Ovary (tissue), 9 donors: ENCODE results near the gene SCN9A. TPM values are rescaled to one million over a fixed set of nuclear protein-coding genes. Genes with fewer than 3 reads are reported as not detected.

Experiments
- DNase-seq, 5 donors: peaks; one replicate each; pipeline ENCODE4 v3.0.0-alpha.2; 2019 to 2020
- H3K27ac ChIP-seq, 2 donors: fragments of 200-600 bp; one replicate each; pipeline versions ENCODE4 v1.5.1 to v1.8.0; 2019 to 2022
- H3K27me3 ChIP-seq: fragments of 200-600 bp; one replicate; pipeline ENCODE4 v1.8.0; 2022
- H3K36me3 ChIP-seq: fragments of 200-600 bp; sonication (generic); one replicate; pipeline ENCODE4 v1.5.1; 2019
- H3K4me1 ChIP-seq: one replicate; pipeline ENCODE4 v1.8.1; 2013; ENCODE audit warnings: mild to moderate bottlenecking, moderate library complexity; ENCODE audit not compliant: insufficient read depth
- H3K4me3 ChIP-seq: fragments of 200-600 bp; sonication (generic); one replicate; pipeline ENCODE4 v1.5.1; 2017
- H3K9me3 ChIP-seq, 2 donors: fragments of 200-600 bp in 1 of 2; sonication (generic) in 1 of 2; one replicate each; pipeline versions ENCODE4 v1.5.1 to v1.8.1; 2013 to 2019; ENCODE audit warnings: mild to moderate bottlenecking in 1 of 2, moderate library complexity in 1 of 2
- EP300 ChIP-seq: sonication (generic); formaldehyde crosslinking; IDR thresholded peaks from one replicate; pipeline ENCODE4 v1.6.1; 2017; ENCODE audit warnings: antibody characterized with exemption
- POLR2A ChIP-seq: fragments of 450-650 bp; IDR thresholded peaks from one replicate; pipeline ENCODE4 v1.6.1; 2017; ENCODE audit warnings: antibody characterized with exemption, mild to moderate bottlenecking, moderate library complexity
- WGBS, 3 donors: extraction: QIAGEN DNeasy Blood & Tissue Kit in 1 of 3; methylation state at CpG; one replicate each; pipeline versions ENCODE4 v1.1.5 to v1.1.7; 2013 to 2017; 5-methylcytosine and 5-hydroxymethylcytosine counted together
- intact Hi-C, 4 donors: fragments of 100-400 bp; cut with DNase I; formaldehyde crosslinking; loops; one replicate each; pipeline versions ENCODE4 v1.11.0 to v1.15.1; 2022 to 2023
- polyA plus RNA-seq, 2 donors: library from polyadenylated mRNA; stranded (reverse); fragments of 200-250 nt in 1 of 2; fragments of 350-450 nt in 1 of 2; fragmentation: Illumina TruSeq in 1 of 2; extraction: RNeasy Lipid Tissue Mini Kit (QIAGEN cat#74804) in 1 of 2; gene quantifications; one replicate each; pipeline ENCODE4 v1.2.3, GENCODE V29; 2013 to 2014
- total RNA-seq, 7 donors: library from RNA; depleted of rRNA in 2 of 7; stranded (reverse); fragments of >200 nt in 2 of 7; fragmentation: NEBNext Ultra II Directional in 3 of 7; extraction: Animal tissue kit (Norgen Biotek cat#: 25700) in 3 of 7; gene quantifications; one replicate each; pipeline versions ENCODE4 v1.1.0 to v1.2.4, GENCODE V29; 2016 to 2023
- TF ChIP-seq, protein P1 (sequence below), 3 donors: fragments of 450-650 bp in 2 of 3; fragments of 200-600 bp in 1 of 3; IDR thresholded peaks; one replicate each; pipeline versions ENCODE4 v1.5.1 to v1.8.0; 2016 to 2022; ENCODE audit warnings: antibody characterized with exemption in 3 of 3, mild to moderate bottlenecking in 1 of 3
- donor health status: DM: no; HTN: no; CAD: no; lungs with moderate emphysema.
- donor health status: DM: no; HTN: no; CAD: no.
- donor health status: Bipolar disorder and iron deficiency.
- donor health status: DM: yes; HTN: yes; CAD: no.
- donor health status: DM: no; HTN: no; CAD: no.
- donor health status: DM: yes; HTN: yes; CAD: no.

Gene SCN9A
- total and polyA plus RNA-seq, 9 donors, result 0.33 to 4.5 (median 1.3) TPM

- Histone ChIP-seq H3K9me3 (no peaks in the 10 kb centered on the region), H3K4me1 (no peaks in the 10 kb centered on the region), H3K36me3 (no peaks in the 10 kb centered on the region), H3K27ac (no peak overlapping the region), H3K4me3 (no peak overlapping the region), H3K27me3 (no peaks in the 10 kb centered on the region)
- no peak for TF ChIP-seq POLR2A
- TF ChIP-seq, protein P1, sequence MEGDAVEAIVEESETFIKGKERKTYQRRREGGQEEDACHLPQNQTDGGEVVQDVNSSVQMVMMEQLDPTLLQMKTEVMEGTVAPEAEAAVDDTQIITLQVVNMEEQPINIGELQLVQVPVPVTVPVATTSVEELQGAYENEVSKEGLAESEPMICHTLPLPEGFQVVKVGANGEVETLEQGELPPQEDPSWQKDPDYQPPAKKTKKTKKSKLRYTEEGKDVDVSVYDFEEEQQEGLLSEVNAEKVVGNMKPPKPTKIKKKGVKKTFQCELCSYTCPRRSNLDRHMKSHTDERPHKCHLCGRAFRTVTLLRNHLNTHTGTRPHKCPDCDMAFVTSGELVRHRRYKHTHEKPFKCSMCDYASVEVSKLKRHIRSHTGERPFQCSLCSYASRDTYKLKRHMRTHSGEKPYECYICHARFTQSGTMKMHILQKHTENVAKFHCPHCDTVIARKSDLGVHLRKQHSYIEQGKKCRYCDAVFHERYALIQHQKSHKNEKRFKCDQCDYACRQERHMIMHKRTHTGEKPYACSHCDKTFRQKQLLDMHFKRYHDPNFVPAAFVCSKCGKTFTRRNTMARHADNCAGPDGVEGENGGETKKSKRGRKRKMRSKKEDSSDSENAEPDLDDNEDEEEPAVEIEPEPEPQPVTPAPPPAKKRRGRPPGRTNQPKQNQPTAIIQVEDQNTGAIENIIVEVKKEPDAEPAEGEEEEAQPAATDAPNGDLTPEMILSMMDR (IDR thresholded peaks at IDR 0.05), result no peak
- TF ChIP-seq EP300, result no peak
- no peak for DNase-seq
- 71 to 78% (median 74%) methylated on average over 2 of the region's 2 CpGs for WGBS, 3 donors
- intact Hi-C loops, result no loop called here
Measured at GRCh38 chr2:166158546-166158945, 217.2 kb downstream of the SCN9A start.

DNA sequence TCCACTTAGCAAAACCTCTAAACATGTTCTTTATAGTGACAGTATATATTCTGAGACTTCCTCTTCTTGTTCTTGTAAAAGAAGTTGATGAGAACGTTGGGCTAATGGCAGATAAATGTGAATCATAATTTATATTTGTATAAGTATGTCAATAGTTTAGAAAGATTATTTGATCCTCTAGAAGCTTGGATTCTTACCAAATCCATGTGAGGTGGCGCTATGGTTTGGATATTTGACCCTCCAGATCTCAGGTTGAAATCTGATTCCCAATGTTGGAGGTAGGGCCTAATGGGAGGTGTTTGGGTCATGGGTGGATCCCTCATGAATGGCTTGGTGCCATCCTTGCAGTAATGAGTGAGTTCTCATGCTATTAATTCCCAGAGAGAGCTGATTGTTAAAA lies 218.2 kb downstream of the SCN9A start:
- WGBS, 3 donors, result 64 to 71% (median 66%) methylated on average over 2 of the region's 2 CpGs
- H3K36me3 ChIP-seq, result no peaks in the 10 kb centered on the region
- intact Hi-C loops, result no loop called here
- no peak for DNase-seq
- no peaks in the 10 kb centered on the region for H3K4me1 ChIP-seq
- no peak overlapping the region for H3K27ac ChIP-seq
- H3K27me3 ChIP-seq, result no peaks in the 10 kb centered on the region
- TF ChIP-seq POLR2A (no peak), EP300 (no peak)
- TF ChIP-seq, protein P1 (IDR thresholded peaks at IDR 0.05), result no peak
- H3K9me3 ChIP-seq, result no peaks in the 10 kb centered on the region
- no peak overlapping the region for H3K4me3 ChIP-seq

GRCh38 chr2:166156985-166157490 lies 218.7 kb downstream of the SCN9A start:
- Histone ChIP-seq H3K27ac (no peak overlapping the region), H3K27me3 (no peaks in the 10 kb centered on the region), H3K4me3 (no peak overlapping the region), H3K36me3 (no peaks in the 10 kb centered on the region), H3K9me3 (no peaks in the 10 kb centered on the region), H3K4me1 (no peaks in the 10 kb centered on the region)
- DNase-seq, result no peak
- 87 to 93% (median 88%) methylated on average over 3 of the region's 3 CpGs for WGBS, 3 donors
- TF ChIP-seq, protein P1 (IDR thresholded peaks at IDR 0.05), result no peak
- no peak for TF ChIP-seq POLR2A
- TF ChIP-seq EP300, result no peak
- intact Hi-C loops, result no loop called here

- Histone ChIP-seq H3K9me3 (no peaks in the 10 kb centered on the region), H3K27ac (no peak overlapping the region), H3K4me3 (no peak overlapping the region), H3K27me3 (no peaks in the 10 kb centered on the region), H3K36me3 (no peaks in the 10 kb centered on the region), H3K4me1 (no peaks in the 10 kb centered on the region)
- intact Hi-C loops, result no loop called here
- TF ChIP-seq, protein P1 (IDR thresholded peaks at IDR 0.05), result no peak
- TF ChIP-seq POLR2A (no peak), EP300 (no peak)
- WGBS, 3 donors, result 74 to 76% (median 74%) methylated on average over 2 of the region's 2 CpGs
- no peak for DNase-seq
Measured at GRCh38 chr2:166155589-166155988, 220.2 kb downstream of the SCN9A start.
